Nephron progenitor cell (in vitro differentiated cells): ENCODE data around the gene RASGRP3.

Source experiments
- DNase-seq: peaks from one replicate; pipeline ENCODE4 v3.0.0; 2021
- H3K27ac Mint-ChIP-seq: 2 replicates; pipeline ENCODE4 v1.8.0; 2021; ENCODE audit warnings: mild to moderate bottlenecking, moderate library complexity, mixed read lengths
- H3K27me3 Mint-ChIP-seq: 2 replicates; pipeline ENCODE4 v1.8.0; 2021; ENCODE audit warnings: mild to moderate bottlenecking, low read depth, mixed read lengths; ENCODE audit not compliant: poor library complexity
- H3K36me3 Mint-ChIP-seq: 2 replicates; pipeline ENCODE4 v1.8.0; 2021; ENCODE audit warnings: low read depth, mixed read lengths
- H3K4me1 Mint-ChIP-seq: 2 replicates; pipeline ENCODE4 v1.8.0; 2021; ENCODE audit warnings: mixed read lengths
- H3K4me3 Mint-ChIP-seq: 2 replicates; pipeline ENCODE4 v1.8.0; 2021; ENCODE audit warnings: mild to moderate bottlenecking, moderate library complexity, mixed read lengths
- H3K9me3 Mint-ChIP-seq: 2 replicates; pipeline ENCODE4 v1.8.0; 2021; ENCODE audit warnings: mild to moderate bottlenecking, moderate library complexity, mixed read lengths
- TF ChIP-seq, protein P1 (sequence below): fragments of 200-600 bp; sonication (generic); IDR thresholded peaks from 2 replicates; pipeline ENCODE4 v1.5.0; 2021; ENCODE audit warnings: antibody characterized with exemption

Gene RASGRP3

DNA sequence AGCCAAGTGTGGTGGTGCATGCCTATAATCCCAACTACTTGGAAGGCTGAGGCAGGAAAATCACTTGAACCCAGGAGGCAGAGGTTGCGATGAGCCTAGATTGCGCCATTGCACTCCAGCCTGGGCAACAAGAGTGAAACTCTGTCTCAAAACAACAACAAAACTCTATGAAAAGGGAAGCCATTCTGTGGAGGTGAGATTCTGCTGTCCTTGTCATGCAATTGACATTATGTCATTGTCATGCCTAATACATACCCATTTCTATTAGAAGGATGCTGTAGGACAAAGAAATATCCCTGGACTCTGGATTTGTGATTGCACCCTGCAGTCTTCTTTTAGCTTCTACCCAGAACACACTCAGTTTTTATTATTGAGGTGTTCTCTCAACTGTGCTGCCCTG lies 8.6 kb downstream of the RASGRP3 start:
- peaks cover 32% of the 10 kb centered on the region for H3K36me3 Mint-ChIP-seq
- no peak overlapping the region for H3K27ac Mint-ChIP-seq
- H3K9me3 Mint-ChIP-seq, result peaks cover 30% of the 10 kb centered on the region
- TF ChIP-seq, protein P1, sequence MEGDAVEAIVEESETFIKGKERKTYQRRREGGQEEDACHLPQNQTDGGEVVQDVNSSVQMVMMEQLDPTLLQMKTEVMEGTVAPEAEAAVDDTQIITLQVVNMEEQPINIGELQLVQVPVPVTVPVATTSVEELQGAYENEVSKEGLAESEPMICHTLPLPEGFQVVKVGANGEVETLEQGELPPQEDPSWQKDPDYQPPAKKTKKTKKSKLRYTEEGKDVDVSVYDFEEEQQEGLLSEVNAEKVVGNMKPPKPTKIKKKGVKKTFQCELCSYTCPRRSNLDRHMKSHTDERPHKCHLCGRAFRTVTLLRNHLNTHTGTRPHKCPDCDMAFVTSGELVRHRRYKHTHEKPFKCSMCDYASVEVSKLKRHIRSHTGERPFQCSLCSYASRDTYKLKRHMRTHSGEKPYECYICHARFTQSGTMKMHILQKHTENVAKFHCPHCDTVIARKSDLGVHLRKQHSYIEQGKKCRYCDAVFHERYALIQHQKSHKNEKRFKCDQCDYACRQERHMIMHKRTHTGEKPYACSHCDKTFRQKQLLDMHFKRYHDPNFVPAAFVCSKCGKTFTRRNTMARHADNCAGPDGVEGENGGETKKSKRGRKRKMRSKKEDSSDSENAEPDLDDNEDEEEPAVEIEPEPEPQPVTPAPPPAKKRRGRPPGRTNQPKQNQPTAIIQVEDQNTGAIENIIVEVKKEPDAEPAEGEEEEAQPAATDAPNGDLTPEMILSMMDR, result no peak
- DNase-seq, result no peak
- H3K27me3 Mint-ChIP-seq, result no peaks in the 10 kb centered on the region
- H3K4me1 Mint-ChIP-seq, result no peaks in the 10 kb centered on the region
- H3K4me3 Mint-ChIP-seq, result no peak overlapping the region

DNA sequence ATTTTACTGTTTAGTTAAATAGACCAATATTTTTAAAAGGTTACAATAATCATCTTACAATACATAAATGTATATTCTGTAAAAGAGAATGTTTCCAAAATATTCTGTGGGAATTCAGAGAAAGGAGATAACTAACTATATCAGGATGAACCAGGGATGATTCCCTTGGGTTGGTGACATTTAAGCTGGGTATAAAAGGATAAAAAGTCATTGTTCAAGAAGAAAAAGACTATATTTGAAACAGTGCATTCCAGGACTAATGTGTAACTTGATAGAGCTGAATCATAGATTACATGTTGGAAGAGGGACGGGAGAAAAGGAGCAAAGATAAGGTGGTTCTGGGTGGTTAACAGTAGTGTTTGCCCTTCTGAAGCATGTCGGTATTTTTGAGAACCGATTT lies 10.1 kb downstream of the RASGRP3 start:
- Mint-ChIP-seq H3K36me3 (peaks cover 32% of the 10 kb centered on the region), H3K27ac (no peak overlapping the region), H3K4me1 (no peaks in the 10 kb centered on the region), H3K9me3 (peaks cover 25% of the 10 kb centered on the region), H3K27me3 (no peaks in the 10 kb centered on the region), H3K4me3 (no peak overlapping the region)
- DNase-seq, result no peak
- TF ChIP-seq, protein P1, result no peak

DNA sequence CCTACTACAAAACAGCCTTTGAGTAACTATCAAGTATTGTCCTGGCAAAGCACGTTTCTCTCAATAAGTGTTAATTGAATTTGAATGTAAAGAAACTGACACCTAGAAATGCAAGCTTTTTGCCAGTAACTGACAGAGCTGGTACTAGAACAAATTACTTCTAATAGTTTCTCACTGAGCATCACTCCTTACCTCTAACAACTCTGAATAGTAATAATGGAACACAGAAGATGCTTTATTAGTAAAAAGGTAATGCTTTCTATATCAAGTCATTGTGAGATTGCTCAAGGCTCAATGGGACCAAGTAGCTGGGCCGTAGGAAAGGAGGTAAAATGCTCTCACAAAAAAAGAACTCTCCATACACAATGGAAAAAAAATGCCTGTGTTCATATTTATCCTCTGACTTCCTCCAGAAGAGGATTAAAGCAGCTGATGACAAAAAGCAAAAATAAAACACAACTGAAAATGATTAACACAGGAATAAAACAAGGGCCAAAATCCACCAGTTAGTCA lies 11.8 kb downstream of the RASGRP3 start:
- TF ChIP-seq, protein P1, result no peak
- Mint-ChIP-seq H3K27ac (no peak overlapping the region), H3K27me3 (no peaks in the 10 kb centered on the region), H3K4me1 (no peaks in the 10 kb centered on the region), H3K4me3 (no peak overlapping the region), H3K9me3 (peaks cover 25% of the 10 kb centered on the region), H3K36me3 (peaks cover 26% of the 10 kb centered on the region)
- no peak for DNase-seq

DNA sequence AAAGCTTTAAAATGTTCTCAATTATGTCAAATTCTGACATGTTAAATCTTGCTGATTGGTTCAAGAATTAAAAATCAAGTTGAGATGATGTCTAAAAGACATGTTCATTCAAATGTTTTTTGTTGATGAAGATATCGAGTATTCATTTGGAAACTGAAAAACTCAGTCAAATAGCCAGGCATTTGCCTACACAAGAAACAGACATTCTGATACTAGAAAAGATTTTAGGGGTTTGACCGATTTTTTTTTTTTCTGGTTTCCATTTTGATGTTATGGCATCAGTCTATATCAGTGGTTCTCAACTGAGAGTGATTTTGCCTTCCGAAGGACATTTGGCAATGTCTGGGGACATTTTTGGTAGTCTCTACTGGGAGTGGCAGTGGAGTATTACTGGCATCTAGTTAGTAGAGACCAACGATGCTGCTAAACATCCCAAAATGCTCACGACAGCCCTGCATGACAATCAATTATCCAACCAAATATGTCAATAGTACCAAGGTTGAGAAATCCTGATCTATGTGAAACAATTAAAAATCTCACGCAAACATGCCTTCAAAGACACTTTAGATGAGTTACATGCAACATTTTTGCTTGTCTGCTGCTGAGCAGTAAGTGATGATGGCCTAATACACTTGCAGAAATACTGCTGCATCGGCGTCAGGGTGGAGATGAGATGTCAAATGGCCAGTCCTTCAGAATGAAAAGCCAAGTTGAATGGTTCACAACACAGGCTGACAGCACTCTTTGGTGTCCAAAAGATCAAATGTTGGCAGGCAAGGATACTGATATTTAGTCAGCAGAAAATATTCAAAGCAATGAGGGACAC lies 12.5 kb downstream of the RASGRP3 start:
- Mint-ChIP-seq H3K36me3 (peaks cover 26% of the 10 kb centered on the region), H3K27me3 (no peaks in the 10 kb centered on the region), H3K4me3 (no peak overlapping the region), H3K27ac (no peak overlapping the region), H3K9me3 (peaks cover 25% of the 10 kb centered on the region), H3K4me1 (no peaks in the 10 kb centered on the region)
- no peak for DNase-seq
- TF ChIP-seq, protein P1, result no peak

DNA sequence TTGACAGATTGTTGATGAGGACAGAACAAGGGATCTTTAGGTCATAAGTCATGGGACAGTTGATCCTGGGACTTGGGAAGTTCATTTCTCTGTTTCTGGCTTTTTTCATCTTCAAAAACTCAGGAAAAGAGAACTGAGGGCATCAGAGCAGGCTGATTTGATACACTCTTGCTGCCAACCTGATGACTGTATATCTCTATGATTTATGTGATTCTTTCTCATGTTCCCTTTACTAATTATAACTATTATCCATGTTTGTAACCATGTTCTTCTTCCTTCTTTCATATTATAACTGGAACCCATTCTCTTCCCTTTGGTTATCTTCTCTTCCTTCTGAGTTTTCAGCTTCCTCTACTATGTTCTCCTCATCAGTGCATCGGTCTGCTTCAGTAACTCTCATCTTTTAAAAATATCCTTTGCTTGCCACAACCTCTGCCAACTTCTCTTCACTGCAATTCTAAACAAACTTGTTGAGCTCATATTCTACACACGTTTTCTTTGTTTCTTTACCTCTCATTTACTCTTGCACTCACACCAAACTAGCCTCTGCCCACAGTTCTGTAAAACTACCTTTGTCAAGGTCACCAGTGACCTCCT lies 13.5 kb downstream of the RASGRP3 start:
- Mint-ChIP-seq H3K4me3 (no peak overlapping the region), H3K4me1 (peaks cover under 1% of the 10 kb centered on the region), H3K36me3 (peaks cover 23% of the 10 kb centered on the region), H3K9me3 (peaks cover 25% of the 10 kb centered on the region), H3K27ac (no peak overlapping the region), H3K27me3 (no peaks in the 10 kb centered on the region)
- DNase-seq, result no peak
- TF ChIP-seq, protein P1, result no peak
